ENCODE measurements around the gene MOB2.

Gene MOB2, protein sequence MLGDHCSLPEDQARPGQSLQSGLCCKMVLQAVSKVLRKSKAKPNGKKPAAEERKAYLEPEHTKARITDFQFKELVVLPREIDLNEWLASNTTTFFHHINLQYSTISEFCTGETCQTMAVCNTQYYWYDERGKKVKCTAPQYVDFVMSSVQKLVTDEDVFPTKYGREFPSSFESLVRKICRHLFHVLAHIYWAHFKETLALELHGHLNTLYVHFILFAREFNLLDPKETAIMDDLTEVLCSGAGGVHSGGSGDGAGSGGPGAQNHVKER

DNA sequence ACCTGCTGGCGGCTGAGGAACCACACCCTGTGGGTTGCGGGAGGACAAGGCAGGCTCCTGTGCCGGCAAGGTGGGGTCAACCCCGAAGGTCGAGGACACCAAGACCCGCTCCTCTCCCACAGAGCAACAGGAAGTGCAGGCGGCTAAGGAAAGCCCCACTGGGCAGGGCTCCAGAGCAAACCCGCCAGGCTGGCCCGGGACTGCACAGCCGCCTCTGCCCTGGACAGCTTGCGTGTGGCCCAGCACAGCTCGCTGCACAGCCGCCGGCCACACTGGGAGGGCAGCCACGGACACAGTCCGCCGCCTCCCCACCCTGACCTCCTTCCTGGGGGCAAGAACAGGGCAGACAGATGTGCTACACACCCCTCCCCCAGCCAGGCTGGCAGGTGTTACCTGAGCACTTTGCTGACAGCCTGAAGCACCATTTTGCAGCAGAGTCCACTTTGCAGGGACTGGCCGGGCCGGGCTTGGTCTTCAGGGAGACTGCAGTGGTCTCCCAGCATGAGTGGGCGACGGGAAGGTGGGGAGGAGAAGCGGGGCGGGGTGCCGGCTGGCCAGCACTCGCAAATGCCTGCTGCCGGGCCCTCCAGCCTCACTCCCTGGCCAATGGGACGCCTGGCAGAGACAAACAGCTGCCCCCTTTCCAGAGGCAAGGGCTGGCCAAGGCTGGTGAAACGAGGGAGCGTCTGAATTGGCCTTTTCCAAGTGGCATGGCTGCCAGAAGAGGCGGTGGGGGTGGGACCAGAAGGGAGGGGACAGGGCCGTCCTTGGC is at the start of gene MOB2:
TSS of gene MOB2 (minus strand) at position 726 of the 772 bp plus-strand sequence. CDS start at position 503, 223 bp downstream.
- DNase-seq (ENCODE audit: low read depth in 2 of 2), result peak in 1 of 2 donors; percentile 20
- H3K4me3 ChIP-seq (replicated peaks in 1 of 2; ENCODE audit: low read depth in 2 of 2, low read length in 2 of 2), result no peak within 1 kb of the TSS
- TF ChIP-seq, protein P1, sequence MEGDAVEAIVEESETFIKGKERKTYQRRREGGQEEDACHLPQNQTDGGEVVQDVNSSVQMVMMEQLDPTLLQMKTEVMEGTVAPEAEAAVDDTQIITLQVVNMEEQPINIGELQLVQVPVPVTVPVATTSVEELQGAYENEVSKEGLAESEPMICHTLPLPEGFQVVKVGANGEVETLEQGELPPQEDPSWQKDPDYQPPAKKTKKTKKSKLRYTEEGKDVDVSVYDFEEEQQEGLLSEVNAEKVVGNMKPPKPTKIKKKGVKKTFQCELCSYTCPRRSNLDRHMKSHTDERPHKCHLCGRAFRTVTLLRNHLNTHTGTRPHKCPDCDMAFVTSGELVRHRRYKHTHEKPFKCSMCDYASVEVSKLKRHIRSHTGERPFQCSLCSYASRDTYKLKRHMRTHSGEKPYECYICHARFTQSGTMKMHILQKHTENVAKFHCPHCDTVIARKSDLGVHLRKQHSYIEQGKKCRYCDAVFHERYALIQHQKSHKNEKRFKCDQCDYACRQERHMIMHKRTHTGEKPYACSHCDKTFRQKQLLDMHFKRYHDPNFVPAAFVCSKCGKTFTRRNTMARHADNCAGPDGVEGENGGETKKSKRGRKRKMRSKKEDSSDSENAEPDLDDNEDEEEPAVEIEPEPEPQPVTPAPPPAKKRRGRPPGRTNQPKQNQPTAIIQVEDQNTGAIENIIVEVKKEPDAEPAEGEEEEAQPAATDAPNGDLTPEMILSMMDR (IDR thresholded peaks at IDR 0.05; ENCODE audit: low read depth, low read length), result no peak

DNA sequence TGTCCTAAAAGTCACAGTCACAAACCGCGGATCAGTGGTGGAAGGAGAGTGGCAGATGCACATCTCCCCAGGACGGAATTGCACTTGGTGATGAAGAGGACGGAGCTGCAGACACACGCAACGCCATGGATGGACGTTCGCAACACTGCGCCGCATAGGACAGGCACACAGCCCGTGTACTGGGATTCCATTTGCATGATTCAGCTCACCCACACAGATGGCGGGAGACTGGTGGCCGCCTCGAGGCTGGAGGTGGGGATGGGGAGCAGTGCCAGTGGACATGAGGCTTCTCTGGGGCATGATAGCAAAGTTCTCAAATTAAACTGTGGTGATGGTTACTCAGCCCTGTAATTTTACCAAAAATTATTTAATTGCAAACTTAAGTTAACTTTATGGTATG is 48.1 kb upstream of the MOB2 start:
- TF ChIP-seq, protein P1 (IDR thresholded peaks at IDR 0.05; ENCODE audit: low read depth, low read length), result no peak
- H3K4me3 ChIP-seq (replicated peaks in 1 of 2; ENCODE audit: low read depth in 2 of 2, low read length in 2 of 2), result no peak overlapping the region
- DNase-seq (ENCODE audit: low read depth in 2 of 2), result peak; percentile 14 to 40

DNA sequence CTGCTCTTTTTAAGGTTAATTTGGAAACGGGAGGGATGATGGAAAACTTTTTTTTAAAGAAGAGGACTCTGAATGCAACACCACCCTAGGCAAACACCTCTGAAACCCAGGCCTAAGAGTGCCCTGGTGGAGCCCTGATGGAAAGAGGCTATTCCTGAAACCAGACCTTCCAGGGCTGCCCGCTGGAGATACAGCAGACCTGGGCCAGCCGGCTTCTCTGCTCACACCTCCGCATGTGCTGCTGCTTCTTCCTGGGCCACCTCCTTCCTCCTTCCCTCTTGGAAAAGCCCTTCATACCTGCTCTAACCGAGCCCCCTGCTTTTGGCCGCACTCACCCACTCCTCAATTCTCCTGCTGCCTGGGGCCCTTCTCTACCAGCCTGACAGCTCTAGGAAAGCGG is 47.6 kb upstream of the MOB2 start:
- DNase-seq (ENCODE audit: low read depth in 2 of 2), result no peak
- TF ChIP-seq, protein P1 (IDR thresholded peaks at IDR 0.05; ENCODE audit: low read depth, low read length), result no peak
- no peak overlapping the region for H3K4me3 ChIP-seq (replicated peaks in 1 of 2; ENCODE audit: low read depth in 2 of 2, low read length in 2 of 2)

DNA sequence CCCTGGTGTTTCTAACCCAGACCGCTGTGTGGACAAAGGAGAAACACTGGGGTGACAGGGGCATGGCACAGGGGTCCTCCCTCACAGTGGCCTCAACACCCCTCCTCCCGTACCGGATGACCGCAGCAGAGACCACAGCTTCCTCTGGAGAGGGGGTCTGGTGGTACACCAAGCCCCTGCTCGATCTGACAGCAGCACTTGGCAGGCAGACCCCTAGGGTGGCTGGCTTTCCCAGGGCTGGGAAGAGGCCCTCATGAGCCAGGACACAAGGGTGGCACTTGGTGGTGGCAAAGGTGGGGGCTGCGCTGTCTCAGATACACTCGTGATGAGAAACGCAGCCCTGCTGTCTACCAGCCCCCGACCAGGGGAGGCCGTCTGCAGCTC is 46.8 kb upstream of the MOB2 start:
- DNase-seq (ENCODE audit: low read depth in 2 of 2), result no peak
- no peak overlapping the region for H3K4me3 ChIP-seq (replicated peaks in 1 of 2; ENCODE audit: low read depth in 2 of 2, low read length in 2 of 2)
- TF ChIP-seq, protein P1 (IDR thresholded peaks at IDR 0.05; ENCODE audit: low read depth, low read length), result no peak

DNA sequence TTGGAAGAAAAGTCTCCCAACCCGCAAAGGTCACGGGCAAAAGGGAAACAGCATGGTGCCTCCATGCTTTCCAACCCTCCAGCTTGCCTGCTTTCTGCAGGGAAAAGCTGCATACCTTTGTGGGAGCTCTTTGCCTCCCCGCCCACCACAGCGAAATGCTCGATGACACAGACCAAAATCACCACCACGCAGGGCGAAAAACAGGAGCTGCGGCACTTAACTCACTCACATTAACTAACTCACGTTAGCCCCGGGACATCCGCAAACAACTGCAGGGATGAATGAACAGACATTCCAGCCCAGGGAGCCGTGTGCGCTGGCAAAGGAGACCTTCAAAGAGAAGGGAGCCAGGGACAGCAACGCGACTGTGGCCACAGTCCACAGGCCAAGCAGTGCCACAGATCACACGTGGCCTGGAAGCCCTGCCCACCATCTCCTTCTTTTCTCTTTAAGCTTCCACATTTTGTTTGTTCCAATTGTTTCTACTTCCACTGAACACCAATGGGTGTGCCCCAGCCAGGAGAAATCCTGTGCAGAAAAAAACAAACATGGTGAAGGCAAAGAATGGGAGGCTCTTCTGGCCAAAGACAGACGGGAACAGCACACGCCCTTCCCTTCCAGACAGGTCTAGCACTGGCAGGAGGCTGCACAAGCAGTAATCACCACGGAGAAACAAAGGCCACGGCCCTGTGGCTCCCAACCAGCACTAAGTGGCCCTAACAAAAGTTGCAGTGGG is 46.2 kb upstream of the MOB2 start:
- DNase-seq (ENCODE audit: low read depth in 2 of 2), result no peak
- H3K4me3 ChIP-seq (replicated peaks in 1 of 2; ENCODE audit: low read depth in 2 of 2, low read length in 2 of 2), result no peak overlapping the region
- TF ChIP-seq, protein P1 (IDR thresholded peaks at IDR 0.05; ENCODE audit: low read depth, low read length), result no peak

DNA sequence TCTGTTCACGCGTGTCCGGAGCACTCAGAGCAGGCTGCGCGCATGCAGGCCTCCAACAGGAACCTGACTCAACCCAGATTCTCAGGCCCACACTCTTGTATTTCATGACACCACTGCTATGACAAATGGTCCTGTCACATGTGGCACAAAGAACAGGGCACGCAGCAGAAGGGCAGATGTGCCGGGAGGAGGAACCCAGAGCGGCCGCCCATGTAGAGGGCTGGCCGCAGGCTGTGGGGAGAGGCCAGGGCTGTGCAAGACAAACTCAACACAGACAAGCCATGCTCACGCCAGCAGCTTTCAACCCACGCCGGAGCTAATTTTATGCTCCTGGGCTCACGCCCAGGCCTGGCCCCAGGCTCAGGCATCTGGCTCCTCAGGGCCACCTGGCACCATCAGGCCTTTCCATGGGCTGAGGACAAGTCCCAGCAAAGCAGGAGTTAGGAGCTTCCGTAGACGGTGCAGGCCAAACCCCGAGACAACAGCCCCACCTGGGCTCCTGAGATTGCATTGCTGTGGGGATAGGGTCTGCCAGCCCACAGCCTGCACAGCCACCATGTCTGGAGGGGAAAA is 45.5 kb upstream of the MOB2 start:
- H3K4me3 ChIP-seq (replicated peaks in 1 of 2; ENCODE audit: low read depth in 2 of 2, low read length in 2 of 2), result no peak overlapping the region
- TF ChIP-seq, protein P1 (IDR thresholded peaks at IDR 0.05; ENCODE audit: low read depth, low read length), result no peak
- DNase-seq (ENCODE audit: low read depth in 2 of 2), result no peak

All from cardiac fibroblast (primary cell).